ENCODE results near the gene CHD3. TPM values are rescaled to one million over a fixed set of nuclear protein-coding genes. Genes with fewer than 3 reads are reported as not detected.

CHD3 gene
- total and polyA plus RNA-seq, 10 of the 15 experiments (the other 5 are each of a cell fraction or from before 2014, with no cell fraction given), result 1.4 to 86.8 (median 39.1) TPM

- TF ChIP-seq, protein P1, sequence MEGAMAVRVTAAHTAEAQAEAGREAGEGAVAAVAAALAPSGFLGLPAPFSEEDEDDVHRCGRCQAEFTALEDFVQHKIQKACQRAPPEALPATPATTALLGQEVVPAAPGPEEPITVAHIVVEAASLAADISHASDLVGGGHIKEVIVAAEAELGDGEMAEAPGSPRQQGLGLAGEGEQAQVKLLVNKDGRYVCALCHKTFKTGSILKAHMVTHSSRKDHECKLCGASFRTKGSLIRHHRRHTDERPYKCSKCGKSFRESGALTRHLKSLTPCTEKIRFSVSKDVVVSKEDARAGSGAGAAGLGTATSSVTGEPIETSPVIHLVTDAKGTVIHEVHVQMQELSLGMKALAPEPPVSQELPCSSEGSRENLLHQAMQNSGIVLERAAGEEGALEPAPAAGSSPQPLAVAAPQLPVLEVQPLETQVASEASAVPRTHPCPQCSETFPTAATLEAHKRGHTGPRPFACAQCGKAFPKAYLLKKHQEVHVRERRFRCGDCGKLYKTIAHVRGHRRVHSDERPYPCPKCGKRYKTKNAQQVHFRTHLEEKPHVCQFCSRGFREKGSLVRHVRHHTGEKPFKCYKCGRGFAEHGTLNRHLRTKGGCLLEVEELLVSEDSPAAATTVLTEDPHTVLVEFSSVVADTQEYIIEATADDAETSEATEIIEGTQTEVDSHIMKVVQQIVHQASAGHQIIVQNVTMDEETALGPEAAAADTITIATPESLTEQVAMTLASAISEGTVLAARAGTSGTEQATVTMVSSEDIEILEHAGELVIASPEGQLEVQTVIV (IDR thresholded peaks at IDR 0.05; ENCODE audit: borderline replicate concordance, partially characterized antibody), result no peak
- TF ChIP-seq, protein P2, sequence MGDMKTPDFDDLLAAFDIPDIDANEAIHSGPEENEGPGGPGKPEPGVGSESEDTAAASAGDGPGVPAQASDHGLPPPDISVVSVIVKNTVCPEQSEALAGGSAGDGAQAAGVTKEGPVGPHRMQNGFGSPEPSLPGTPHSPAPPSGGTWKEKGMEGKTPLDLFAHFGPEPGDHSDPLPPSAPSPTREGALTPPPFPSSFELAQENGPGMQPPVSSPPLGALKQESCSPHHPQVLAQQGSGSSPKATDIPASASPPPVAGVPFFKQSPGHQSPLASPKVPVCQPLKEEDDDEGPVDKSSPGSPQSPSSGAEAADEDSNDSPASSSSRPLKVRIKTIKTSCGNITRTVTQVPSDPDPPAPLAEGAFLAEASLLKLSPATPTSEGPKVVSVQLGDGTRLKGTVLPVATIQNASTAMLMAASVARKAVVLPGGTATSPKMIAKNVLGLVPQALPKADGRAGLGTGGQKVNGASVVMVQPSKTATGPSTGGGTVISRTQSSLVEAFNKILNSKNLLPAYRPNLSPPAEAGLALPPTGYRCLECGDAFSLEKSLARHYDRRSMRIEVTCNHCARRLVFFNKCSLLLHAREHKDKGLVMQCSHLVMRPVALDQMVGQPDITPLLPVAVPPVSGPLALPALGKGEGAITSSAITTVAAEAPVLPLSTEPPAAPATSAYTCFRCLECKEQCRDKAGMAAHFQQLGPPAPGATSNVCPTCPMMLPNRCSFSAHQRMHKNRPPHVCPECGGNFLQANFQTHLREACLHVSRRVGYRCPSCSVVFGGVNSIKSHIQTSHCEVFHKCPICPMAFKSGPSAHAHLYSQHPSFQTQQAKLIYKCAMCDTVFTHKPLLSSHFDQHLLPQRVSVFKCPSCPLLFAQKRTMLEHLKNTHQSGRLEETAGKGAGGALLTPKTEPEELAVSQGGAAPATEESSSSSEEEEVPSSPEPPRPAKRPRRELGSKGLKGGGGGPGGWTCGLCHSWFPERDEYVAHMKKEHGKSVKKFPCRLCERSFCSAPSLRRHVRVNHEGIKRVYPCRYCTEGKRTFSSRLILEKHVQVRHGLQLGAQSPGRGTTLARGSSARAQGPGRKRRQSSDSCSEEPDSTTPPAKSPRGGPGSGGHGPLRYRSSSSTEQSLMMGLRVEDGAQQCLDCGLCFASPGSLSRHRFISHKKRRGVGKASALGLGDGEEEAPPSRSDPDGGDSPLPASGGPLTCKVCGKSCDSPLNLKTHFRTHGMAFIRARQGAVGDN (IDR thresholded peaks at IDR 0.05), result peak; percentile 97
- peak; percentile 78 to 97 for TF ChIP-seq BHLHE40 (IDR thresholded peaks at IDR 0.05; ENCODE audit: borderline replicate concordance in 1 of 2, low read depth in 2 of 2, low read length in 1 of 2)
Observed at GRCh38 chr17:7915611-7916384, 27.2 kb downstream of the CHD3 start, which contains the start of gene RNF227 (continued).

Measured in GM12878 (cell line).